ENCODE measurements around the gene DGCR2.

DNA sequence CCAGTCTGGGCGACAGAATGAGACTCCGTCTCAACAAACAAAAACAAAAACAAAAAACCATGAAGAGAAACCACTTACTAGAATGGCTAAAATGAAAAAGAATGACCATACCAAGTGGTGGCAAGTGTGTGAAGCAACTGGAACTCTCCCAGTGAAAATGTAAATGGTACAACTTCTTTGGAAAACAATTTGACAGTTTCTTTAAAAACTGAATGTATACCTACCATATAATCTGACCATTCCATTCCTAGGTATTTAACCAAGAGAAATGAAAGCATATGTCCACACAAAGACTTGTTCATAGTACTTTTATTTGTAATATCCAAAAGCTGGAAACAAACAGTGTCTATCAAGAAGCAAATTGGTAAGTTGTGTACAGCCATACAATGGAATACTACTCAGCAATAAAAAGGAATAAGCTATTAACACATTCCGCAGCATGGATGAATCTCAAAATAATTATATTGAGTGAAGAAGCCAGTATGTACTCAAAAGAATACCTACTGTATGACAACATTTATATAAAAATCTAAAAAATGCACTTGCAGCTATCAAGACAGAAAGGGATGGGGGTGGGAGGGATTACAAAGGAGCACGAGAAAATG, 27.7 kb downstream of the DGCR2 start:
- TF ChIP-seq, protein P1, sequence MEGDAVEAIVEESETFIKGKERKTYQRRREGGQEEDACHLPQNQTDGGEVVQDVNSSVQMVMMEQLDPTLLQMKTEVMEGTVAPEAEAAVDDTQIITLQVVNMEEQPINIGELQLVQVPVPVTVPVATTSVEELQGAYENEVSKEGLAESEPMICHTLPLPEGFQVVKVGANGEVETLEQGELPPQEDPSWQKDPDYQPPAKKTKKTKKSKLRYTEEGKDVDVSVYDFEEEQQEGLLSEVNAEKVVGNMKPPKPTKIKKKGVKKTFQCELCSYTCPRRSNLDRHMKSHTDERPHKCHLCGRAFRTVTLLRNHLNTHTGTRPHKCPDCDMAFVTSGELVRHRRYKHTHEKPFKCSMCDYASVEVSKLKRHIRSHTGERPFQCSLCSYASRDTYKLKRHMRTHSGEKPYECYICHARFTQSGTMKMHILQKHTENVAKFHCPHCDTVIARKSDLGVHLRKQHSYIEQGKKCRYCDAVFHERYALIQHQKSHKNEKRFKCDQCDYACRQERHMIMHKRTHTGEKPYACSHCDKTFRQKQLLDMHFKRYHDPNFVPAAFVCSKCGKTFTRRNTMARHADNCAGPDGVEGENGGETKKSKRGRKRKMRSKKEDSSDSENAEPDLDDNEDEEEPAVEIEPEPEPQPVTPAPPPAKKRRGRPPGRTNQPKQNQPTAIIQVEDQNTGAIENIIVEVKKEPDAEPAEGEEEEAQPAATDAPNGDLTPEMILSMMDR (IDR thresholded peaks at IDR 0.05), result no peak
- no peak for TF ChIP-seq POLR2A (IDR thresholded peaks at IDR 0.05)
